Embryonic facial prominence (tissue), 1 donor: ENCODE measurements around the gene NOP10.

ENCODE experiments used
- DNase-seq: peaks from one replicate; pipeline ENCODE4 v3.0.0-alpha.2; 2016; ENCODE audit errors: extremely low spot score

NOP10 gene

DNA sequence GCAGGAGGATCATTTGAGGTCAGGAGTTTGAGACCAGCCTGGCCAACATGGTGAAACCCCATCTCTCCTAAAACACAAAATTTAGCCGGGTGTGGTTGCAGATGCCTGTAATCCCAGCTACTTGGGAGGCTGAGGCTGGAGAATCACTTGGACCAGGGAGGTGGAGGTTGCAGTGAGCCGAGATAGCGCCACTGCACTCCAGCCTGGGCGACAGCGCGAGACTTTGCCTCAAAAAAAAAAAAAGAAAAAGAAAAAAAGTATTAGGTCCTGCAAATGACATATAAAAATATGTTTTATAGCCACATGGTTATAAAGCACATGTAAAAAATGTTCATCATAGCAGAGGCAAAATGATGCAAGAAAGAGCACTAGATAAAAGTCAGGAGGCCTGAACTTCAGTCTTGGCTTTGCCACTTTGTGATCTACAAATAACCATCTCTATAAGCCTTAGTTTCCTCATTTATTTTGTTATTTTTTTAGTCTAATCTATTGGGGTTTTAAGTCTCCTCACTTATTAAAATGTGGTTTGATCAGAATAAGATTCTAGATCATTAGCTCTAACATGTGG lies 10.3 kb downstream of the NOP10 start:
- DNase-seq = no peak

DNA sequence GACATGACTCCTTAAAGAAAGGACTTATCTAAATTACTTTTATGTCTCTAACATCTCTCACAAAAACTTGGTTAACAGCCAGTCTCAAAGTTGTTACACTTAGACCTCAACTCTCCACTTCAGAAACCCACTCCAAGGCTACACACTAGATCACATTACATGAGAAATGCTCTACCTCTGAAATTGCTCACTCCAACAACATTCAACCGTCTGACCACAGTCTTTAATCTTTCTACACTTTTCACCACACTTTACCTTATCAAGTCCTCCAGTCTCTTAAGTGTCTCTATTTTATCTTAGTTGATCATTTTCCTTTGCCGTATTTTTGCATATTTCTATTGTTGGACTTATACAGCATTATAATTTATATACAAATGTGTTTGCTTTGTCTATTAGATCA lies 11.1 kb downstream of the NOP10 start:
- no peak for DNase-seq

DNA sequence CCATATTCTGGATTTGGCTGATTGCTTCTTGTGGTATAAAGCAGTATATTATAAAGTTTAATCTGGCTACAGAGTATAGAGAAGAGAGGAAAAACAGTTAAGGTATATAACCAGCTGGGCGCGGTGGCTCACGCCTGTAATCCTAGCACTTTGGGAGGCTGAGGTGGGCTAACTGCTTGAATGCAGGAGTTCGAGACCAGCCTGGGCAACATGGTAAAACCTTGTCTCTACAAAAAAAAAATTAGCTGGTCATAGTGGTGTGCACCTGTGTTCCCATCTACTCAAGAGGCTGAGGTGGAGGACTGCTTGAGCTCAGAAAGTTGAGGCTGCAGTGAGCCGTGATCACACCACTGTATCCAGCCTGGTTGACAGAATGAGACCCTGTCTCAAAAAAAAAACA lies 12.7 kb downstream of the NOP10 start:
- no peak for DNase-seq

DNA sequence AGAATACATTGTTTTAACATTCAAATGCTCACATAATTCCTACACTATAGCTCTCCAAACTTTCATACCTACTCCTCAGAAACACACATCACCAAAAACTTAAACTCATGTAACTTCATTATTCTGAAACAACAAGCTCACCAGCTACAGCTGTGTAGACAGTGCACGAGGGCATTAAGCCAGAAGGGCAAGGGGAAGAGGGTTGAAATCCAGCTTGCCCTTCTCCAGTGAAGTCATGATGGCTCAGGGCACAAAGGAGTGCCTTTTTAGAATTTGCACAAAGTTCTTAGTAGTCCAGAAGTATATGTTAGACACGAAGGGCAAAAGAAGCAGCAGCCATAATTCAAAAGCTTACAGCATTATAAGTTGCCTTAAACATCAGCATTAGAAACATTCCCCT lies 13.9 kb downstream of the NOP10 start:
- no peak for DNase-seq

DNA sequence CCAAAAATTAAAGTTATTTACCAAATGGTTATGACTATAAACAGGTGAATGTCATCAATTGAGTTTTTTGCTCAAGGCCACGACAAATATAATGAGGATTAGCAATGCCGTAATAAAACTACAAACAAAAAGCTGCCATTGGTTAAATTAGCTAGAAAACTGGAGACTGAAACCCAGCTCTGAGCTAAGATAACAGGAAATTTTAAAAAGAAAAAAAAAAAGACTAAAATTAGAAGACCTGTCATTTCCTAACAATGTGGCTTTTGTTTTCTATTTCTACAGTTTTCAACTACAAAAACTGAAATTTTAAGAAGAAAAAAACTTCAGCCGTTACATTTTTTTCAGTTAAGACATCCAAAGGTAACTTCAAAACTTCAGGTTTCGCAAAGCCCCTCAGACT lies 15.0 kb downstream of the NOP10 start:
- no peak for DNase-seq

DNA sequence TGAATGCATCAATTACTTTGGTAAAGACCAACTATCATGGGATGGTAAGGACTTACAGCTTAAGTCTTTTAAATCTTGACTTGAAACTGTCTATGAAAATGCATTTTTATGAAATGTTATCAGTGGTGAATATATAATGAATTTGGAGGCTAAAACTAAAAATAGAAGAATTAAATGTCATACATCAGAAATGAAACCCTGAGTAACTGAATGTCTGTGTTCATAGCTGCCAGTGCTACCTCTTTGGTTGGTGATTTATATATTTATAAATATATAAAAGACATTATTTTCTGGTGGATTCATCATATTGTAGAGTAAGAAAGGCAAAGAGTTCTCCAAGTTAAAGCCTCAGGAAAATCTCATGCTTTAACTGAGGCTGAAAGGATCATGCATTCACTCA lies 17.6 kb downstream of the NOP10 start:
- no peak for DNase-seq

DNA sequence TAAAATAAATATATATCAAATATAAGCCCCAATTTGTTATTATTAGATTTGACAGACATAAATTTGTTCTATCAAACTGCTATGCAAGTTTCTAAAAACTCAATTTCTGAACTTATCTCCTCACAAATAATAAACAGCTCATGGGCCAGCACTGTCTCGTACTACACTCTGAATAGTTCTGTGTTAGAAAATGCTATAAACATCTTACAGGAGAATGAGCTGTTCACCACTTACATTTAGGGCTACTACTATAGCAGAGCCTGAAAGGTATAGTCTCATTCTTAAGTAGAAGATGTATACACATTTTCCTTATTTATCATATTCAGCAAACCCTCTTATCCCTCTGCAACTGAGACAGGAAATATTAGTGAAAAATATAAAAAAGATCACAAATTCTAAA lies 18.0 kb downstream of the NOP10 start:
- no peak for DNase-seq

DNA sequence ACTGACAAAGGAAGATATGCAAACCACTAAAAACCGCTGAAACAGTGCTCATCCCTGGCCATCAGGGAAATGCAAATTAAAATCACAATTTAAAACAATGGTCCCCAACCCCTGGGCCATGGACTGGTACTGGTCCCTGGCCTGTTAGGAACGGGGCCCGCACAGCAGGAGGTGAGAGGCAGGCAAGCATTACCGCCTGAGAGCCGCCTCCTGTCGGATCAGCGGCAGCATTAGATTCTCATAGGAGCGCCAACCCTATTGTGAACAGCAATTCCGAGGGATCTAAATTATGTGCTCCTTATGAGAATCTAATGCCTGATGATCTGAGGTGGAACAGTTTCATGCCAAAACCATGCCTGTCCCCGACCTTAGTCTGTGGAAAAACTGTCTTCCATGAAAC lies 19.7 kb downstream of the NOP10 start:
- no peak for DNase-seq

DNA sequence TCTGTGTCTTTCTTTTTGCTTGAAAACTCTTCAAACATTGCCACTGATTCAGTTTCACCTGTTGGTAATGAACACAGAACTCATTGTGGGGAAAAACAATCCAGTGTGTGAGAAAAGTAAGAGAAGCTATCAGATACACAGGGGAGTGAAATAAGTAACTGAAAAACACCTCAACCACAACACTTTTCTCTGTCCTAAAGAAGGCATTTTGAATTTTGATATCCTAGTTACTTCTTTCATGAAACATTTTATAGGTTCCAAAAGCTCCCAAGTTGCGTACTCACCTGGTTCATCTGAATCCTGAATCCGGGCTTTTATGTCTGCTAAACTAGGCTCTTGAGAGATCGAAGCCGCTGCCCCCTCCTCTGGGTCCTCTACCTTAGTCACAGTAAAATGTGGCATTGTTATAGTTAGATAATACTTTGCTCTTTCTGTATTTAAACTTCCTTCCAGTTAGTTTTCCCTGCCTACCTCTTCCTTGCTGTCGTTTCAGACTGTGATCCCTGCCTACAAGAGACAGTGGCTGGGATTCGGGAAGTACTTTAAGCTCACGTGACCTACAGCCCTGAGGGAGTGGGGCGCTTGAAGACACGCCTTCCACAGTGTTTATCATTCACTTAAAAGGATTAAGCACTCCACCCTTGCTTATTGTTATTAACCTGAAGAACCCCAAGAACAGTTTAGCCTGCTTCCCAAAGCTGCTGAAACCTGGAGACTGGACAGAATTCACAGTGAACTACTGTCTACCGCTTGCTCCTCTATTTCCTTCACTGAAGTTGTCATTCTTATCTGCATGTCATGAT lies 24.5 kb downstream of the NOP10 start:
- no peak for DNase-seq

DNA sequence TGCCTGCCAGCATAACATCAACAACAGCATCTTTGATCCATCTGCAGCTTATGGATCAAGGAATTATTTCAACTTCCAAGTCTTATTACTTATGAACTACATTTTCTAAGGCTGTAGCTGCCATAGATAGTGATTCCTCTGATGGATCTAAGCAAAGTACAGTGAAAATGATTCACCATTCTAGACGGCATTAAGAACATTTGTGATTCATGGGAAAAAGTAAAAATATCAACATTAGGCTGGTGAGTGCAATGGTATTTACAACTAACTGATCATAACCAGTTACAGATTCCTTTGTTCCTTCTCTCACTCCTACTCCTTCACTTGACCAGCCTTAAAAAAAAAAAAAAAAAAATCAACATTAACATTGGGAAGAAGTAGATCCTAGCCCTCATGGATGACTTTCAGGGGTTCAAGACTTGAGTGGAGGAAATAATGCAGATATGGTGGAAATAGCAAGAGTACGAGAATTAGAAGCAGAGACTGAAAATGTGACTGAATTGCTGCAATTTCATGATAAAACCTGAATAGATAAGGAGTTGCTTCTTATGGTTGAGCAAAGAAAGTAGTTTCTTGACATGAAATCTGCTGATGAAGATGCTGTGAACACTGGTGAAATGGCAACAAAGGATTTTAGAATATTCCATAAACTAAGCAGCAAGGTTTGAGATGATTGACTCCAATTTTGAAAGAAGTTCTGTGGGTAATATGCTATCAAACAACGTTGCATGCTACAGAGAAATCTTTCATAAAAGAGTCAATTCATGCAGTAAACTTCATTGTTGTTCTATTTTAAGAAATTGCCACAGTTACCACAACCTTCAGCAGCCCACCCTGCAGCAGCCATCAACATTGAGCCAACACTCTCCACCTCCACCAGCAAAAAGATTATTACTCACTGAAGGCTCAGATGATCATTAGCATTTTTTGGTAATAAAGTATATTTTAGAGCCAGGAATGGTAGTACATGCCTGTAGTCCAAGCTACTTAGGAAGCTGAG lies 28.1 kb downstream of the NOP10 start:
- DNase-seq = no peak

DNA sequence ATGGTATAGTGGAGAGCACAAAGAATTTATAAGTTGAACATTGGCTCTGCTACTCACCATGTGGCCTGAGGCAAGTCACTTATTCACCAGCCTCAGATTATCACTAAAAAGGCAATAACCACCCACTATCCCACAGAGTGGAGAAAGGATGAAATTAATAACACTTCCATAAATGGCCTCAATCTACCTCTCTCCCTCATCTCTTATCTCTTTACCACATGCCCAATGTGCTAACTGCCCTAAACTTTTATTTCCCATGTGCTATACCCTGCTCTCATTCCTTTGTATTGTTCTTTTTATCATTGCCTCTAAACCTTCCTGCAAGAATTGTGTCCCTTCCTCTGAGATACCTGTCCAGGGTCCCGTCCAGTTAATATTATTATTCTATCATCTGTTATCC lies 31.4 kb downstream of the NOP10 start:
- no peak for DNase-seq

DNA sequence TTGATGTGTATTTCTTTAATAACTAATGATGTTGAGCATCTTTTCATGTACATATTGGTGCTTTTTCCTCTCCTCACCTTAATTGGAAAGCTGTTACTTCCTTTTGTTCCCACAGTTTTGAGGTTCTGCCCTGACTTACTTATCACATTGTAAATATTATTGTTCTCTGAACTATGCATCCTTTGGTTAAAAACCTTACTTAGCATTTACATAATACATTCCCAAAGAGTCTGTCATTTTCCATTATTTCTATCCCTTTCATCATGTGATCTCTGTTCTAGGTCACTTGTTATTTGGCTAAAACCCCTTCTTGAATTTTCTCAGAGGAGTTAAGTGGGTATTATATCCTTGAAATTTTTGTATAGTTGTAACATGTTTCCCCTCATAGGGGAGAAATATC lies 38.3 kb downstream of the NOP10 start:
- DNase-seq = no peak

DNA sequence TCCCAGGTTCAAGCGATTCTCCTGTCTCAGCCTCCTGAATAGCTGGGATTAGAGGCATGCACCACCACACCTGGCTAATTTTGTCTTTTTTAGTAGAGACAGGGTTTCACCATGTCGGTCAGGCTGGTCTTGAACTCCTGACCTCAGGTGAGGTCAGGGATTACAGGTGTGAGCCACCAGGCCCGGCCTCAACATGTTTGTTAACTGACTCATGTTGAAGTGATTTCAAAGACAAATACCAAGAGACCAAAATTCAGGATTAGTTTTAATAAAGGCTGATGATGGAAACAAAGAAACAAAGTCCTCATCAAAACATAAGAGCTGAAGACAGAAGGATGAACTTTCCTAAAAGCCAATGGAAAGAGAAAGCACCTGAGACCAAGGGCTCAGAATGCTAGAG lies 41.9 kb downstream of the NOP10 start:
- no peak for DNase-seq

DNA sequence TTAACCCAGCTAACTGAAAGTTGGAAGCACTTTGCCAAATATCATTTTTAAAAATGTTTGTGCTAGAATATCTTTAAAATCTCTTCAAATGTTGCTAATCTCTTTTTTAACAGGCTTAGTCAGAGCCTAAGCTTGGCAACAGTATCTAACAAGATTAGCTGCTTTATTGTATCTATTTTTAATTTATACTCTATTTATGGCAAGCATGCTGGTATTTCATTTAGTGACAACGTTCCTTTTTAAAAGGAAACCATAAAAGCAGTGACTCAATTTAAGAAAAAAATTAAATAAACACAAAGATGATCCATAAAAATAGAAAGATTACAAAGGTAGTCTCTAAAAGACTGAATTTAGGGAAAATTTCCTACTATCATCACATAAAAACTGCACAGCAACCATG lies 45.9 kb downstream of the NOP10 start:
- DNase-seq = no peak

DNA sequence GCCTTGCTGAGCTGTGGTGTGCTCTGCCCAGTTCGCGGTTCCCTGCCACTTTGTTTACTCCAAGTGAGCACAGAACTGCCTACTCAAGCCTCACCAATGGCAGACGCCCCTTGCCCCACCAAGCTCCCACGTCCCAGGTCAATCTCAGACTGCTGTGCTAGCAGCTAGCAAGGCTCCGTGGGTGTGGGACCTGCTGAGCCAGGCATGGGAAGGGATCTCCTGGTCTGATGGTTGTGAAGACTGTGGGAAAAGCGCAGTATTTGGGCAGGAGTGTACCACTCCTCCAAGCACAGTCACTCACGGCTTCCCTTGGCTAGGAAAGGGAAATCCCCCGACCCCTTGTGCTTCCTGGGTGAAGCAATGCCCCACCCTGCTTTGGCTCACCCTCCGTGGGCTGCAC lies 50.3 kb downstream of the NOP10 start:
- DNase-seq = no peak
